ENCODE results near the gene ITGBL1. TPM values are rescaled to one million over a fixed set of nuclear protein-coding genes. Genes with fewer than 3 reads are reported as not detected.

ITGBL1 gene
- total RNA-seq, 4 donors from 2014 or later = 26.4 to 81.4 (median 76.1) TPM

- DNase-seq (ENCODE audit: low spot score in 2 of 2) = no peak
- Histone ChIP-seq H3K27ac (peak overlapping the region in 1 of 4 donors; percentile 49), H3K4me1 (peaks cover 0 to 8% (median 0%) of the 10 kb centered on the region in 4 donors), H3K36me3 (no peaks in the 10 kb centered on the region), H3K27me3 (no peaks in the 10 kb centered on the region), H3K9me3 (no peaks in the 10 kb centered on the region), H3K4me3 (no peak overlapping the region)
- TF ChIP-seq POLR2A (IDR thresholded peaks at IDR 0.05) = no peak
- TF ChIP-seq CTCF (IDR thresholded peaks at IDR 0.05) = no peak
- TF ChIP-seq EP300 (IDR thresholded peaks at IDR 0.05) = no peak
- WGBS, 2 donors = 58 to 72% methylated on average over 3 of the region's 3 CpGs
Measured at GRCh38 chr13:101697745-101698144, 245.3 kb downstream of the ITGBL1 start.

DNA sequence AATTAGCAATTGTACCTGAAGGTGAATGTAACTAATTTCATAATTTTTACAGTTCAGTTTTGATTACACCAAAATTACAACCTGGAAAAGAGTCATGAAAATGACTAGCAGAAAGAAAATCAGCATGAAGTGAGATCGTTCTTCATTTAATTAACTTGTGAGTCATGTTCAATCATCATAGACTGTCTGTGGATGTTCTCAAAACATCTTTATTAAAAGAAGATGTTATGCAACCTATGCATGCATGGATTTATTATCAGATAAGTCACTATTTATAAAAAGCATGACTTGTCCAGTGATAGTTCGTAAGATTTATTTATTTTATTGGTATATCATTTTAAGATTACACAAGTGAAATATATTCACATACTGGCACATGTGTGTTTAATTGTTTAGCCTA lies 245.9 kb downstream of the ITGBL1 start:
- no peaks in the 10 kb centered on the region for H3K9me3 ChIP-seq
- peak overlapping the region in 1 of 4 donors; percentile 49 for H3K27ac ChIP-seq
- no peak overlapping the region for H3K4me3 ChIP-seq
- 74 to 82% methylated on average over 2 of the region's 2 CpGs for WGBS, 2 donors
- no peak for DNase-seq (ENCODE audit: low spot score in 2 of 2)
- H3K27me3 ChIP-seq = no peaks in the 10 kb centered on the region
- H3K4me1 ChIP-seq = peaks cover 0 to 8% (median 0%) of the 10 kb centered on the region in 4 donors
- TF ChIP-seq EP300 (IDR thresholded peaks at IDR 0.05) (no peak), POLR2A (IDR thresholded peaks at IDR 0.05) (no peak), CTCF (IDR thresholded peaks at IDR 0.05) (no peak)
- H3K36me3 ChIP-seq = no peaks in the 10 kb centered on the region

DNA sequence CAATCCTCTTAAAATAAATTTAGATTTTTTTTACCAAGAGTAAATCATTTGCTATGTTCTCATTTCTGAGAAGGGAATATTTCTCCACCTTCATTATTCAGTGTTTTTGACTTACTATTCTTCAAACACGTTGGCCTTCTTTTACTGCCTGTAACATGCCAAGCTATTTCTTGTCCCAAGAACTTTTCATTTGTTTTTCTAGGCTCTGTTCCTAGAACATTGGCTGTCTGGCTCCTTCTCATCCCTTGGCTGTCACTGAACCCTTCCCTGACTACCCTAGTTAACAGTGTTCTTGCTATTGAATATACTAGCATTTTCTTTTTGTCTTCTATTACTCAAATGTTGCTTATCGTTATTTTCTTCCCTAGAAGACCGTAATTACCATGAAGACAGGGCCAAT lies 248.1 kb downstream of the ITGBL1 start:
- Histone ChIP-seq H3K36me3 (no peaks in the 10 kb centered on the region), H3K27me3 (no peaks in the 10 kb centered on the region), H3K4me1 (peaks cover 0 to 8% (median 0%) of the 10 kb centered on the region in 4 donors), H3K27ac (peak overlapping the region in 3 of 4 donors; percentile 58 to 81 (median 80)), H3K9me3 (no peaks in the 10 kb centered on the region), H3K4me3 (no peak overlapping the region)
- DNase-seq (ENCODE audit: low spot score in 2 of 2) = peak in 1 of 2 donors; percentile 50
- no peak for TF ChIP-seq CTCF (IDR thresholded peaks at IDR 0.05)
- TF ChIP-seq EP300 (IDR thresholded peaks at IDR 0.05) = peak in 1 of 2 donors; percentile 77
- 66 to 72% methylated on average over 3 of the region's 3 CpGs for whole genome bisulfite sequencing, 2 donors

GRCh38 chr13:101703081-101703480 lies 250.6 kb downstream of the ITGBL1 start:
- TF ChIP-seq CTCF (IDR thresholded peaks at IDR 0.05) = no peak
- no peak for TF ChIP-seq EP300 (IDR thresholded peaks at IDR 0.05)
- no peak for TF ChIP-seq POLR2A (IDR thresholded peaks at IDR 0.05)
- Histone ChIP-seq H3K9me3 (no peaks in the 10 kb centered on the region), H3K27me3 (no peaks in the 10 kb centered on the region), H3K4me1 (peaks cover 0 to 8% (median 0%) of the 10 kb centered on the region in 4 donors), H3K27ac (no peak overlapping the region), H3K36me3 (no peaks in the 10 kb centered on the region), H3K4me3 (no peak overlapping the region)
- DNase-seq (ENCODE audit: low spot score in 2 of 2) = no peak
- WGBS, 2 donors = 90 to 97% methylated on average over 1 of the region's 1 CpG

GRCh38 chr13:101703838-101704237 lies 251.4 kb downstream of the ITGBL1 start:
- peaks cover 0 to 8% (median 0%) of the 10 kb centered on the region in 4 donors for H3K4me1 ChIP-seq
- no peaks in the 10 kb centered on the region for H3K36me3 ChIP-seq
- H3K4me3 ChIP-seq = no peak overlapping the region
- no peaks in the 10 kb centered on the region for H3K9me3 ChIP-seq
- H3K27me3 ChIP-seq = no peaks in the 10 kb centered on the region
- no peak for DNase-seq (ENCODE audit: low spot score in 2 of 2)
- no peak overlapping the region for H3K27ac ChIP-seq
- 68 to 79% methylated on average over 3 of the region's 3 CpGs for WGBS, 2 donors
- TF ChIP-seq POLR2A (IDR thresholded peaks at IDR 0.05) = no peak
- TF ChIP-seq EP300 (IDR thresholded peaks at IDR 0.05) = no peak
- TF ChIP-seq CTCF (IDR thresholded peaks at IDR 0.05) = no peak

Data from tibial nerve (tissue), 4 donors.